ENCODE measurements around the gene PTPRA.
A peak's percentile ranks its signal among the peaks of the same experiment; 100 is the strongest.

Gene PTPRA

GRCh38 chr20:2872459-2873009 is 747 bp upstream of the PTPRA start:
- H3K9me3 ChIP-seq (ENCODE audit: control insufficient read depth, insufficient read depth, low read length), result no peaks in the 10 kb centered on the region
- peak overlapping the region; percentile 62 for H3K9ac ChIP-seq (ENCODE audit: low read depth, low read length)
- H3K27me3 ChIP-seq (ENCODE audit: control insufficient read depth, insufficient read depth, low read length), result peaks cover 23% of the 10 kb centered on the region
- H3K36me3 ChIP-seq (ENCODE audit: control insufficient read depth, insufficient read depth, low read length), result peaks cover 4% of the 10 kb centered on the region; the same call in 1 of the 2 replicates
- no peak overlapping the region for H3K27ac ChIP-seq (ENCODE audit: low read depth, low read length)
- peaks cover 10% of the 10 kb centered on the region; the same call in 1 of the 2 replicates for H3K4me1 ChIP-seq (ENCODE audit: control insufficient read depth, insufficient read depth, low read length)
- peak overlapping the region; percentile 85 for H3K4me3 ChIP-seq (ENCODE audit: low read depth, low read length)

- Histone ChIP-seq H3K4me3 (ENCODE audit: low read depth, low read length) (peak overlapping the region; percentile 85), H3K27ac (ENCODE audit: low read depth, low read length) (peak overlapping the region; percentile 68), H3K4me1 (ENCODE audit: control insufficient read depth, insufficient read depth, low read length) (peaks cover 10% of the 10 kb centered on the region; the same call in 1 of the 2 replicates), H3K27me3 (ENCODE audit: control insufficient read depth, insufficient read depth, low read length) (peaks cover 23% of the 10 kb centered on the region), H3K36me3 (ENCODE audit: control insufficient read depth, insufficient read depth, low read length) (peaks cover 4% of the 10 kb centered on the region; the same call in 1 of the 2 replicates), H3K9ac (ENCODE audit: low read depth, low read length) (peak overlapping the region; percentile 45), H3K9me3 (ENCODE audit: control insufficient read depth, insufficient read depth, low read length) (no peaks in the 10 kb centered on the region)
Measured at GRCh38 chr20:2873747-2874041, 413 bp downstream of the PTPRA start.

DNA sequence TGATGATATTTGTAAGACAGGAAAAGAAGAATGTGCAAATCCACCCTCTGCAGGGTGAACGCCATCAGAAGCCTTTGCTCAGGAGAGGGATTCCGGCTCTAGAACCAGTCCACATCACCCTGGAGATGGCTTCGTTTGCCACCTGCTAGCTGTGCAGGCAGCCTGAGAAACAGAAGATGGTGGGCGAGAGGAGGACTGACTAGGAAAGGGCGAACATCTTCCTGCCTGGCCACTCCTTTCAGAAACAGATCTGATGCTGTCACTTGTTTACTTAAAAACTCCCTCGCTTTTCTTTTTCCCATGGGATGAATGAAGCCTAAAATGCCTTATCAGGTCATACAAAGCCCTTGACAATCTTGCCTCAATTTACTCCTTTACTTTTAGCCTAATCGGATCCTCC is 1.2 kb downstream of the PTPRA start:
- Histone ChIP-seq H3K9ac (ENCODE audit: low read depth, low read length) (no peak overlapping the region), H3K27me3 (ENCODE audit: control insufficient read depth, insufficient read depth, low read length) (peaks cover 23% of the 10 kb centered on the region), H3K36me3 (ENCODE audit: control insufficient read depth, insufficient read depth, low read length) (peaks cover 4% of the 10 kb centered on the region; the same call in 1 of the 2 replicates), H3K4me1 (ENCODE audit: control insufficient read depth, insufficient read depth, low read length) (peaks cover 10% of the 10 kb centered on the region; the same call in 1 of the 2 replicates), H3K27ac (ENCODE audit: low read depth, low read length) (no peak overlapping the region), H3K9me3 (ENCODE audit: control insufficient read depth, insufficient read depth, low read length) (no peaks in the 10 kb centered on the region), H3K4me3 (ENCODE audit: low read depth, low read length) (peak overlapping the region; percentile 85)

- no peak overlapping the region for H3K9ac ChIP-seq (ENCODE audit: low read depth, low read length)
- peaks cover 18% of the 10 kb centered on the region for H3K27me3 ChIP-seq (ENCODE audit: control insufficient read depth, insufficient read depth, low read length)
- H3K9me3 ChIP-seq (ENCODE audit: control insufficient read depth, insufficient read depth, low read length), result no peaks in the 10 kb centered on the region
- peaks cover 10% of the 10 kb centered on the region; the same call in 1 of the 2 replicates for H3K4me1 ChIP-seq (ENCODE audit: control insufficient read depth, insufficient read depth, low read length)
- H3K27ac ChIP-seq (ENCODE audit: low read depth, low read length), result no peak overlapping the region
- H3K36me3 ChIP-seq (ENCODE audit: control insufficient read depth, insufficient read depth, low read length), result peaks cover 4% of the 10 kb centered on the region; the same call in 1 of the 2 replicates
- H3K4me3 ChIP-seq (ENCODE audit: low read depth, low read length), result no peak overlapping the region
Measured at GRCh38 chr20:2875690-2876203, 2.5 kb downstream of the PTPRA start.

GRCh38 chr20:2878515-2878914 is 5.2 kb downstream of the PTPRA start:
- no peaks in the 10 kb centered on the region for H3K9me3 ChIP-seq (ENCODE audit: control insufficient read depth, insufficient read depth, low read length)
- no peak overlapping the region for H3K27ac ChIP-seq (ENCODE audit: low read depth, low read length)
- peaks cover 4% of the 10 kb centered on the region; the same call in 1 of the 2 replicates for H3K36me3 ChIP-seq (ENCODE audit: control insufficient read depth, insufficient read depth, low read length)
- H3K9ac ChIP-seq (ENCODE audit: low read depth, low read length), result no peak overlapping the region
- H3K4me1 ChIP-seq (ENCODE audit: control insufficient read depth, insufficient read depth, low read length), result peaks cover 14% of the 10 kb centered on the region; the same call in 1 of the 2 replicates
- no peak overlapping the region for H3K4me3 ChIP-seq (ENCODE audit: low read depth, low read length)
- H3K27me3 ChIP-seq (ENCODE audit: control insufficient read depth, insufficient read depth, low read length), result no peaks in the 10 kb centered on the region

DNA sequence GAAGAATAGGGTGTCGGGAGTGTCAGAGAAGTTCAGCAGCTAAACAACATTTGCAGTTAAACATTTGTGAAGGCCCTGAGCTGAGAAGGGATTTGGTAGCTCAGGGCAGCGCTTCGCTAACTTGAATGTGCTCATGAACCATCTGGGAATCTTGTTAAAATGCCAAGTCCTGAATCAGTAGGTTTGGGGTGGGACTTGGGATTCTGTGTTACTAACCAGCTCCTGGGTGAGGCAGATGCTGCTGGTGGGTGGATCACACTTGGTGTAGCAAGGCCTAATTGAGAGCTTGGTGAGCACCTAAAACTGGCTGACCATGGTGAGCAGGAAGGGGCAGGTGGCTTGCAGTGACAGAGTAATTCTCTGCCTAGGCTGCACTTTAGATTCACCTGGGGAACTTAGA is 5.9 kb downstream of the PTPRA start:
- no peak overlapping the region for H3K4me3 ChIP-seq (ENCODE audit: low read depth, low read length)
- H3K27me3 ChIP-seq (ENCODE audit: control insufficient read depth, insufficient read depth, low read length), result no peaks in the 10 kb centered on the region
- no peak overlapping the region for H3K27ac ChIP-seq (ENCODE audit: low read depth, low read length)
- peaks cover 4% of the 10 kb centered on the region; the same call in 1 of the 2 replicates for H3K36me3 ChIP-seq (ENCODE audit: control insufficient read depth, insufficient read depth, low read length)
- peaks cover 14% of the 10 kb centered on the region; the same call in 1 of the 2 replicates for H3K4me1 ChIP-seq (ENCODE audit: control insufficient read depth, insufficient read depth, low read length)
- H3K9ac ChIP-seq (ENCODE audit: low read depth, low read length), result no peak overlapping the region
- no peaks in the 10 kb centered on the region for H3K9me3 ChIP-seq (ENCODE audit: control insufficient read depth, insufficient read depth, low read length)

DNA sequence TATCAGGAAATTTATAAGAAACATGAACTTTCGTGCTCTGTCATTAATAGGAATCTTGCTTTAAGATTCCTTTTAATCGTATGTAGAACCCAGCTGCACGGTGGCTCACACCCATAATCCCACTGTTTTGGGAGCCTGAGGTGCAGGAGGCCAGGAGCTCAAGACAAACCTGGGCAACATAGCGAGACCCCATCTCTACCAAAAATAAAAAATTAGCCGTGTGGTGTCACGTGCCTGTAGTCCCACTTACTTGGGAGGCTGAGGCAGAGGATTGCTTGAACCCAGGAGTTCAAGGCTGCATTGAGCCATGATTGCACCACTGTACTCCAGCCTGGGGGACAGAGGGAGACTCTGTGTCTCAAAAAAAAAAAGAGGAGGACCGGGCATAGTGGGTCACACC is 7.4 kb downstream of the PTPRA start:
- peaks cover 4% of the 10 kb centered on the region; the same call in 1 of the 2 replicates for H3K36me3 ChIP-seq (ENCODE audit: control insufficient read depth, insufficient read depth, low read length)
- no peak overlapping the region for H3K4me3 ChIP-seq (ENCODE audit: low read depth, low read length)
- H3K27me3 ChIP-seq (ENCODE audit: control insufficient read depth, insufficient read depth, low read length), result no peaks in the 10 kb centered on the region

GRCh38 chr20:2883726-2884637 is 10.7 kb downstream of the PTPRA start:
- 0 out of 2 replicates have a peak, but pooled peaks cover 4% of the 10 kb centered on the region for H3K4me1 ChIP-seq (ENCODE audit: control insufficient read depth, insufficient read depth, low read length)

More for the DNA sequence above, 7.4 kb downstream of the PTPRA start:
- H3K4me1 ChIP-seq (ENCODE audit: control insufficient read depth, insufficient read depth, low read length), result 0 out of 2 replicates have a peak, but pooled peaks cover 4% of the 10 kb centered on the region
- H3K9me3 ChIP-seq (ENCODE audit: control insufficient read depth, insufficient read depth, low read length), result no peaks in the 10 kb centered on the region
- no peak overlapping the region for H3K27ac ChIP-seq (ENCODE audit: low read depth, low read length)
- no peak overlapping the region for H3K9ac ChIP-seq (ENCODE audit: low read depth, low read length)

DNA sequence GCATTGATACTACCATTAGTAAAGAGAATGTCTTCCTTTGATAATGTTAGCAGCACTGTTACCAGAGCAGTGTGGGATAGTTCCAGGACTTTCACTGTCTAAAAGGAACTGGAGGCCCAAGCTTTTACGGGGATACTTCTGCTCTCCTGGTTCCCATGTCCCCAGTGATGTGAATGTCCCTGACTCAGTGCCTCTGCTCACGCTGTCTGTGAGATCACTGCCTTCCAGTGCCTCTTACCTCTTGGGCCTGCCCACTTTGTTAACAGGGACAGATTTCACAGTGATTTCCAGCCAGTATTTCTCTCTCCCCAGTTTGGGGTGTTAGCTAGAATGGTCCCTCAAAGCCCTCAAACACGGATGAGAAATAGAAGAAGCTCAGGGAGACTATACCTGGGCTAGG is 14.4 kb downstream of the PTPRA start:
- Histone ChIP-seq H3K9ac (ENCODE audit: low read depth, low read length) (no peak overlapping the region), H3K9me3 (ENCODE audit: control insufficient read depth, insufficient read depth, low read length) (no peaks in the 10 kb centered on the region), H3K4me3 (ENCODE audit: low read depth, low read length) (no peak overlapping the region), H3K4me1 (ENCODE audit: control insufficient read depth, insufficient read depth, low read length) (0 out of 2 replicates have a peak, but pooled peaks cover under 1% of the 10 kb centered on the region), H3K27me3 (ENCODE audit: control insufficient read depth, insufficient read depth, low read length) (no peaks in the 10 kb centered on the region), H3K27ac (ENCODE audit: low read depth, low read length) (no peak overlapping the region), H3K36me3 (ENCODE audit: control insufficient read depth, insufficient read depth, low read length) (no peaks in the 10 kb centered on the region)

More at GRCh38 chr20:2883726-2884637, 10.7 kb downstream of the PTPRA start:
- no peaks in the 10 kb centered on the region for H3K9me3 ChIP-seq (ENCODE audit: control insufficient read depth, insufficient read depth, low read length)
- no peaks in the 10 kb centered on the region for H3K27me3 ChIP-seq (ENCODE audit: control insufficient read depth, insufficient read depth, low read length)
- H3K9ac ChIP-seq (ENCODE audit: low read depth, low read length), result no peak overlapping the region
- no peaks in the 10 kb centered on the region for H3K36me3 ChIP-seq (ENCODE audit: control insufficient read depth, insufficient read depth, low read length)
- no peak overlapping the region for H3K27ac ChIP-seq (ENCODE audit: low read depth, low read length)
- no peak overlapping the region for H3K4me3 ChIP-seq (ENCODE audit: low read depth, low read length)

DNA sequence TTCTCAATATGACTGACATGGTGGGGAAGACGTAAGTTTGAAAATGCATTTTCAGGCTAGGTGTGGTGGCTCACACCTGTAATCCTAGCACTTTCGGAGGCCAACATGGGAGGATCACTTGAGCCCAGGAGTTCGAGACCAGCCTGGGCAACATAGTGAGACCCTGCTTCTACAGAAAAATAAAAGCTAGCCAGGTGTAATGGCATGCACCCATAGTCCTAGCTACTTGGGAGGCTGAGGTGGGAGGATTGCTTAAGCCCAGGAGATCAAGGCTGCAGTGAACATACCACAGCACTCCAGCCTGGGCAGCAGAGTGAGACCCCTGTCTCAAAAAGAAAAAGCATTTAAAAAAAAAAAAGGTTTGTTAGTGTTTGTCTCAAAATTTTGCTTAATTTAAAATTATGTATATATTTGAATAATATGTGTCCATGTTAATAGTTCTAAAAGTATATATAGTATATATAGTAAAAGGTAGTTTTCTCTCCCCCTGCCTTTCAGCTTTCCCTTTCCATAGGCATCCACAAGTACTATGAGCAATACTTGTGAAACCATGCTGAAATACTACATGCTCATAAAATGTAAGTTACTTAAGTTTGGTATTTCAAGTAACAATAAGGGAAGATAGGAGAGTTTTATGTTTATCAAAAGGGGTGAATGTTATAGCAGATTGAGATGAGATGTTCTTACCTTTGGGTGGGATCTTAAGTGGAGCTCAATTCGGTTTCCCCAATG is 15.1 kb downstream of the PTPRA start:
- Histone ChIP-seq H3K9ac (ENCODE audit: low read depth, low read length) (no peak overlapping the region), H3K36me3 (ENCODE audit: control insufficient read depth, insufficient read depth, low read length) (no peaks in the 10 kb centered on the region), H3K27me3 (ENCODE audit: control insufficient read depth, insufficient read depth, low read length) (no peaks in the 10 kb centered on the region), H3K27ac (ENCODE audit: low read depth, low read length) (no peak overlapping the region), H3K9me3 (ENCODE audit: control insufficient read depth, insufficient read depth, low read length) (no peaks in the 10 kb centered on the region), H3K4me3 (ENCODE audit: low read depth, low read length) (no peak overlapping the region), H3K4me1 (ENCODE audit: control insufficient read depth, insufficient read depth, low read length) (no peaks in the 10 kb centered on the region)
